T-helper 2 cell treated with Interferon-gamma antibody and Interleukin-4, amounts not matched to agents 100 ng/mL and 5 ng/mL, for 36 hours (primary cell): ENCODE results near the gene IL6ST. TPM values are rescaled to one million over a fixed set of nuclear protein-coding genes. Genes with fewer than 3 reads are reported as not detected.
"Not testable (repeated sequence)": the region's sequence is repeated elsewhere in the genome, so short reads cannot be mapped to it uniquely, and the experiment has no call there.

Source experiments
- intact Hi-C: fragments of 100-400 bp; cut with micrococcal nuclease; formaldehyde crosslinking; loops from one replicate; pipeline ENCODE4 v1.15.1; 2023
- total RNA-seq: library from RNA; stranded (reverse); gene quantifications from 2 replicates; pipeline ENCODE4 v1.2.3, GENCODE V29; 2022

The IL6ST gene
- total RNA-seq, 1 donor from 2014 or later, result 60.4 TPM

- intact Hi-C loops, result no loop called here
Measured at GRCh38 chr5:55973296-55973695, 21.5 kb downstream of the IL6ST start.

DNA sequence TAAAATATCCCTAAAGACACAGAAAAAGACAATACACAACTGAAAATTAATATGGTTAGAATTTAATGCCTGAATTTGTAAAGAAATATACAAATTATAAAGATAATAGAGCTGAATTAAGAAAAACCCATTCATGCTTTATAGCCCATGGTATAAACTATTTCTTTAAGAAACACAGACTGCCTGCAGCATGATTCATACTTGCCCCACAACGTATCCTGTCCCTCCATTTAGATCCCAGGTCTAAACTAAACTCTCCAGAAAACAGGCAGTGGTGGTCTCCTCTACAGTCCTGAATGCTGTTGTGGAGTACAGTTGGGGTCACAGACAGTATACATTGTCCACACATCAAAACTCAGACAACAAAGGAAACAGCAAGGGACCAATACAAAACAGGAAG lies 24.8 kb downstream of the IL6ST start:
- intact Hi-C loops, result no loop called here

- intact Hi-C loops, result no loop called here
Measured at GRCh38 chr5:55966284-55966683, 28.5 kb downstream of the IL6ST start.

GRCh38 chr5:55965525-55965924 lies 29.2 kb downstream of the IL6ST start:
- intact Hi-C loops, result no loop called here

DNA sequence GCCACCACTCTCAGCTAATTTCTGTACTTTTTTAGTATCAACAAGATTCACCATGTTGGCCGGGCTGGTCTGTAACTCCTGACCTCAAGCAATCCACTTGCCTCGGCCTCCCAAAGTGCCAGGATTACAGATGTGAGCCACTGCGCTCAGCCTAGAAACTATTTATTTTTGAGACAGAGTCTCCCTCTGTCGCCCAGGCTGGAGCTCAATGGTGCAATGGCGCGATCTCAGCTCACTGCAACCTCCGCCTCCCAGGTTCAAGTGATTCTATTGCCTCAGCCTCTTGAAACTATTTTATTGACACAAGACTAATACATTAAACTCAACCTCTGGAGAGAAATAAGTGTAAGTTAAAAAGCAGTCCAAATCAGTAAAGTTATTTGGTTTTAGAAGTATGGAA lies 34.0 kb downstream of the IL6ST start:
- intact Hi-C loops, result no loop called here

- intact Hi-C loops, result no loop called here
Measured at GRCh38 chr5:55959208-55959607, 35.6 kb downstream of the IL6ST start.

GRCh38 chr5:55941154-55941553 lies 53.6 kb downstream of the IL6ST start:
- intact Hi-C loops, result not testable (repeated sequence)

DNA sequence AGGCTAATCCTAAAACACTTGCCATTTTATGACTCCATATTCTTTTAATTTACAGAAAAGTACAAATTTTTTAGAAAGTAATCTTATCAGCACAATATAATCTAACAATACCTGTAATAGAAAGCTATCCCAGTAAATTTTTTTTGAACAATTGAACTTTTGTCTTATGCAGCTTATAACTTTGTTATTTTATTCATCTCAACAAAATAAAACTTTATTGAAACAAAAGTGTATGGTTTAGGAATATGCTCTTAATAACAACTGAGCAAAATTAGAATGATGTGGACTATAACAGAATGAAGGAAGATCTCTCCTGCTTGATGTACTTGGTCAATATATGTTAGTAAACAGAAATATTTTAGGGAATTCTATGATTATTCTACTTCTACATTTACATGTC lies 57.2 kb downstream of the IL6ST start:
- intact Hi-C loops, result not testable (repeated sequence)

DNA sequence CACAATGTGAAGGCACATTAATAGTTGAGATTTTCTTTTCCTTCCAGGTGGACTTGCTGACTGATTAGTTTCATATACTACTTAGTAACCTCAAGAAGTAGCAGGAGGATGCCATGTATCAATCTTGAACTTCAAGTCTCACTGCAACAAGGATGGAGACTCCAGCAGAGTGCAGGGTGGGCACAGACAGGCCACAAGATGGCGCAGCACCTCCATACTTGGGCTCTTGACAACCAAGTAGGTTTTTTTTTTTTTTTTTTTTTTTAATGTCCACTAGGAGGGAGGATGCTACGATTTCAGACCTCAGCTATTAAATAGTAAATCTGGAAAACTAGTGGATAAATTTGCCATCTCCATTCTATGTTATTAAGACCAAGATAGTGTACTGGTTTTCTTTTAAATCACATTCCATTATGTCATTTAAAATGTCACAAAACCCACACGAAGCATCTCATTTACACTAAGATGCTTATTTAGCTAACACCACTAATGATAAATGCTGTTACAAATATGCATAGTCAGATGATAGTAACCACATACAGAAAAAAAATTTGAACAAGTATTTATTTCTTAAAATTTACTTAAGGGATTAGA lies 58.6 kb downstream of the IL6ST start:
- intact Hi-C loops, result loop anchor here (1.0 kb wide), 1 partner anchor 265 kb away; no protein-coding TSS in a partner anchor

DNA sequence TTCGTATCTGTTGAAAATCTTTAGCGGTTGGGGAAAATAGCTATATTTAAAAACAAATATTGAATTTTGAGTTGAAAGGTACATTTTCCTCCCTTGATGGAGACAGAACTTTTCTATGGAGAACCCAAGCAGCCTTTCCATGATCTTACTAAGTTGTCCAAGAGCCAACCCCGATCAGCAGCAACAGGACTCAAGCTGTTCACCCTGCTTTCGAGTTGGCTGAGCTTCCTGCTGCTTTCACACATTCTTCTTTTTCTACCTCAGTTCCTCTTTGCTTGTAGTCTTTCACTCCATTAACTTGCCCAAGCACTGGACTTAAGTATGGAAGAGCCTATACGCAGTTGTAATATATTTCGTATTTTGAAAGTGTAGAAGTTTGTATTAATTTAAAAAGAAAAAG lies 59.4 kb downstream of the IL6ST start:
- intact Hi-C loops, result no loop called here

DNA sequence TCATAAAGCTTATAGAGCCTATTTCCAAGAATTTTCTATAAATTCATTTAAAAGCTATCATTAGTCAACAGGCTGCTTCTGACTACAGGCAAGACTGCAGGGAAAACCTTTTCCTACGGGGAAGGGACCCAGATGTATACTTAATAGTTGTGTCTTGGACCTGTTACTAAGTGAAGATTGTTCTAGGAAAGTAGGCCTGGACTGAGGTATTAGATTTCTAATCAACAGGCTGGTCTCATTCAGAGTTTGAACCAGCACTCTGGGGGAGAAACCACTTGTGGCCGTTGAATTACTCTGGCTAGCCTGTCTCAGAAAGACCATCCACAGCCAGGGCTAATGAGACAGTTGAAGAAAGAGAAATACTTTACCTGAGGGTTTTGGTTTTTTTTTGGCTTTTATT lies 60.0 kb downstream of the IL6ST start:
- intact Hi-C loops, result no loop called here

DNA sequence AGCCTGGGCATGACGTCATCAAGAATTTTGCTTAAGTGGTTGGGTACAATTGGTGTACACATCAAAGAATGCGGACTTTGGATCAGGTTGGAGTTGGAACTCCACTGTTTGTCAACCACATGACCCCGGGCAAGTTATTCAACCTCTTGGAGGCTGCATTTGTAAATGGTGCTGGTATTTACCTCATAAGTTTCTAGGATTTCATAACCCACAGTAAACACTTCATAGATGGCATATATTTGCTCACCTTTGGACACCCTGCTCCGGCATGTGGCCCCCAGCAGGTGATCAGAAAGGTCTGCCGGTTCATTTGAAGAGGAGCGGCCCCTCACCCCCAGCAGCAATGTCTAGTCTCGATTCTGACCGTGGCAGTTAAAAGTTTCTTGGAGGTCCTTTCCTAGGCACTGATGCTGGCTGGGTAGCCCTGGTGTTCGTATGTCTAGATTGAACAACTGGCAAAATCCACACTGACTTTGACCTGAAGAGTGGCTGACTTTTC lies 60.6 kb downstream of the IL6ST start:
- intact Hi-C loops, result no loop called here

GRCh38 chr5:55933377-55934114 lies 61.2 kb downstream of the IL6ST start:
- intact Hi-C loops, result no loop called here

DNA sequence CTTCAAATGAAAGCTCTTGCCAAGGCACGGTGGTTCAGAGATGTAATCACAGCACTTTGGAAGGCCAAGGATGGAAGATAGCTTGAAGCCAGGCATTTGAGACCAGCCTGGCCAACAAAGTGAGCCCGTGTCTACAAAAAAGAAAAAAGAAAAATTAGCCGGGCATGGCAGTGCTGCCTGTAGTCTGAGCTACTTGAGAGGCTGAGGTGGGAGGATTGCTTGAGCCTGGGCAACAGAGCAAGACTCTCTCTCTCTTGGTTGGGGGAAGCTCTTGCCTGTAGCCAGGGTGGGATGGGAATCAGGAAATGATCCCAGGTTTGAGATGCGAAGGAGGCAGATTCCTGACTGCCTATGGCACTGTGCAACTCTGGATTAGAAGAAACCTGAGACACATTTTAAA lies 62.1 kb downstream of the IL6ST start:
- intact Hi-C loops, result no loop called here

DNA sequence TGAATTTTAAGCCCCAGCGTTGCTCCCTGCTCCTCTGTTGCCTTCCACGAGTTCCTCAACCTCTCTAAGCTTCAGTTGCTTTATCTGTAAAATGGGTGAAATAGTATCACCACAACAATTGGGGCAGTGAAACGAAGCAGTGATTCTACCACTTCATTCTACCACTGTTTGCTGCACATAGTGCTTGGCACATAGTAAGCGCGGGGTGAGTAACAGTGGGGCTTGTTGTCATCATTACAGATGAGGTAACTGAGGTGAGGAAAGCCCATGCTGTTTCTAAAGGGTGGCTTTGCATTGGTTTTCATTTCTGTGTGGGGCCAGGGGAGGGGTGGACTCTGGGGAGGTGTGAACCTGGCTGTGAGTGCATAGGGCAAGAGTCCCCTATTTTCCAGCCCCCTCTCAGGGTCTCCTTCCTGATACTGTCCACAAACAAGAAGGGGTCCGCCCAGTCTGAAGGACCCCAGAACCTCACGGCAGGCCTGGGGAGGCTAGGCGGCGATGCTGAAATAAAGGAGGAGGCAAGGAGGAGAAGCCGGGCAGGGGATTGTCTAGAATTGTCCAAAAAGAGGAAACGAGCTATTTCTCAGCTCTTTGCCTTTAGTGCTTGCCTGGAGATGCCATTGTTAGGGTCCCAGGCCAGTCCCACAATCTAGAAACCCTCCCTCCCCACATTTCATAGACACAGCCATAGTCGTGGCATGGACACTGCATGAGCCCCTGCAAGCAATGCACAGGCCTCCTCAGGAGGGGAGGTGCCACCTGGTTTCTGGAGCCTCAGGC lies 65.6 kb downstream of the IL6ST start:
- intact Hi-C loops, result loop anchor here (10.0 kb wide), 1 partner anchor 584 kb away; no protein-coding TSS in a partner anchor

- intact Hi-C loops, result loop anchor here (10.0 kb wide), 1 partner anchor 583 kb away; no protein-coding TSS in a partner anchor
Measured at GRCh38 chr5:55927861-55928655, 66.7 kb downstream of the IL6ST start.

- intact Hi-C loops, result loop anchor here (10.0 kb wide), 1 partner anchor 582 kb away; no protein-coding TSS in a partner anchor
Measured at GRCh38 chr5:55926476-55926875, 68.3 kb downstream of the IL6ST start.

GRCh38 chr5:55925712-55926111 lies 69.1 kb downstream of the IL6ST start:
- intact Hi-C loops, result loop anchor here (10.0 kb wide), 1 partner anchor 581 kb away; no protein-coding TSS in a partner anchor

DNA sequence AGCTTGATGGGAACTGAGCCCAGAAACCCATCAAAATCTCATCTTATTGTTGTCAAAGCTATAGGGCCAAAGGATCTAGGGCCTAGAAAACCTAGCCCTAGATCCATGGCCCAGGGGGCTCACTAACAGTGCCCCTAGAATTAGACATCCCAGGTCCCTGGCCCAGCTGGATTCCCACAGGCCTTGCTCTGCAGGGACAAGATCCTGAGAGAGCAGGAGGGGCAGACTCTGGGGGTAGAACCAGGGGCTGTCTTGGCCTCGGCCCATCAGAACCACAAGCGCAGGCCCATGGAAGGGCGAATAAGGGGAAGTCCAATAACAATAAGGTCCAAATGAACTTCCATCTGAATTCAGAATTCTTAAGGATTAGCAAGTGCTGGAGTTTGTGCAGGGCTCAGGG lies 69.6 kb downstream of the IL6ST start:
- intact Hi-C loops, result loop anchor here (10.0 kb wide), 1 partner anchor 580 kb away; no protein-coding TSS in a partner anchor

DNA sequence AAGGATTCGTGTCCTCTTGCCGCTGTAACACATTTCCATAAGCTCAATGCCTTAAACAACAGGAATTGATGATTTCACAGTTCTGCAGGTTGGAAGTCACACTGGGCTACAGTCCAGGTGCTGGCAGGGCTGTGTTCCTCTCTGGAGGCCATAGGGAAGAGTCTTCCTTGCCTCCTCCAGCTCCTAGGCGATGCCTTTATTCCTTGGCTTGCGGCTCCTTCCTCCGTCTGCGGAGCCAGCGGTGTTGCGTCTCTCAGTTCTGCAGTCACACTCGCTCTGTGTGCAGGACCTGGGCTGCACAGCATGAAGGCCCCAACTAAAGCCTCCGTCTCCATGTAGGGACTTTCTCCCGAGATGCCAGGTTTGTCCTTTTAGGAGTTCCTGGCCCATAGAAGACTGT lies 70.0 kb downstream of the IL6ST start:
- intact Hi-C loops, result loop anchor here (5.0 to 10.0 kb wide), 2 partner anchors 212 to 580 kb away; partner anchors contain the start of gene SLC38A9
